Measurements from ENCODE around the gene ZCCHC8.
"Not testable (repeated sequence)": the region's sequence is repeated elsewhere in the genome, so short reads cannot be mapped to it uniquely, and the experiment has no call there.

ZCCHC8 gene

DNA sequence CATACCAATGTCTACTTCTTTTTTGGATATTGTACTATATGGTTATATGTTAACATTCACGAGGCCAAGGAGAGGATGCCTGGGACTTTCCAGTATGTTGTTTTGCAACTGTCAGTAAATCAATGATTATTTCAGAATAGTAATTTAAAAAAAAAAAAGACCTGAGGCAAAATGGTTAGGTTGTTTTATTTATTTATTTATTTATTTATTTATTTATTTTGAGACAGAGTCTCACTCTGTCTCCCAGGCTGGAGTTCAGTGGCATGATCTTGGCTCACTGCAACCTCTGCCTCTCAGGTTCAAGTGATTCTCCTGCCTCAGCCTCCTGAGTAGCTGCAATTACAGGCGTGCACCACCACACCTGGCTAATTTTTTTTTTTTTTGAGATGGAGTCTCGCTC is 52.9 kb downstream of the ZCCHC8 start:
- DNase-seq (ENCODE audit: low read depth, low spot score); H3K4me3 ChIP-seq (ENCODE audit: low read length): not testable (repeated sequence)

DNA sequence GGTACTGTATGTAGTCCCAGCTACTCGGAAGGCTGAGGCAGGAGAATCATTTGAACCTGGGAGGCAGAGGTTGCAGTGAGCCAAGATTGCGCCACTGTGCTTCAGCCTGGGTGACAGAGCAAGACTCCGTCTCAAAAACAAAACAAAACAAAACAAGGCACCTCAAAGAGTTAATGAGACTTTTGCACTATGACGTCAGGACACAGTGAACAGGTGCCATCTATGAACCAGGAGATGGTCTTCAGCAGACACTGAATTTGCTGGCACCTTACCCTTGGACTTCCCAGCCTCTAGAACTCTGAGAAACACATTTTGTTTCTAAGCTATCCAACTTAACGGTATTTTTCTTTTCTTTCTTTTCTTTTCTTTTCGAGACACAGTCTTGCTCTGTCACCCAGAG is 54.3 kb downstream of the ZCCHC8 start:
- DNase-seq (ENCODE audit: low read depth, low spot score); H3K4me3 ChIP-seq (ENCODE audit: low read length): not testable (repeated sequence)

DNA sequence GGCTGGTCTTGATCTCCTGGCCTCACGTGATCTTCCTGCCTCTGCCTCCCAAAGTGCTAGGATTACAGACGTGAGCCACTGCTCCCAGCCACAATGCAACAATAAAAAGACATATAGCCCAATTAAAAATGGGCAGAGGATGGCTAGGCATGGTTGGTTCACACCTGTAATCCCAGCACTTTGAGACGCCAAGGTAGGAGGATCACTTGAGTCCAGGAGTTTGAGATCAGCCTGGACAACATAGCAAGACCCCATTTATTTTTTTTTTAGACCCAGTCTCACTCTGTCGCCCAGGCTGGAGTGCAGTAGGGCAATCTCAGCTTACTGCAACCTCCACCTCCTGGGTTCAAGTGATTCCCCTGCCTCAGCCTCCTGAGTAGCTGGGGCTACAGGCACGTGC is 56.7 kb downstream of the ZCCHC8 start:
- not testable (repeated sequence) for H3K4me3 ChIP-seq (ENCODE audit: low read length); DNase-seq (ENCODE audit: low read depth, low spot score)

DNA sequence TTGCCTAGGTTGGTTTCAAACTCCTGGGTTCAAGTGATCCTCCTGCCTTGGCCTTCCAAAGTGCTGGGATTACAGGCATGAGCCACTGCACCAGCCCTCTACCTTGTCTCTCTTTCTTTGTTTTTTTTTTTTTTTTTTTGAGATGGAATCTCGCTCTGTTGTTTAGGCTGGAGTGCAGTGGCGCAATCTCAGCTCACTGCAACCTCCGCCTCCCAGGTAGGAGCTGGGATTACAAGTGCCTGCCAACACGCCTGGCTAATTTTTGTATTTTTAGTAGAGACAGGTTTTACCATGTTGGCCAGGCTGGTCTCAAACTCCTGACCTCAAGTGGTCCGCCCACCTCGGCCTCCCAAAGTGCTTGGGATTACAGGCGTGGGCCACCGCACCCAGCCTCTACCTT is 61.9 kb downstream of the ZCCHC8 start:
- not testable (repeated sequence) for DNase-seq (ENCODE audit: low read depth, low spot score); H3K4me3 ChIP-seq (ENCODE audit: low read length)

DNA sequence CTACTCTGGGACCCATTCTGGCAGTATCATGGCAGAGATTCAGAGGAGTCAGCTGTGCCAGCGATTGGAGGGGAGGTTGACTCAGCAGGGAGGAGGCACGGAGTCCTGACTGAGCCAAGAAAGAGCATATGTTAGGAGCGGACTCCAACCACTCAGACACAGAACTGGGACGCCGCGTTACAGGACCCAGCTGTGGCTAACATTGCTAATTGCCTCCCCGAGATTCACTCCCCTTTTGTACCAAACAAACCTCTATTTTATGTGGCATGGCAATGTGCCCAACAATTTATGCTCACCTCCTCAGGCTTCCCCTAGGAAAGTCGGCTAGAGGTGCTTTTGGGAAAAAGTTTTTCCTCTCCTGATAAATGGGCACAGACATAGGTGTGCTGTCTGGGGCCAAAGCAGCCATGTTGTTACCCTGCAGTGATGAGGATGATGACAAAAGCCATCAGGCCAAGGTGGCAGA is 63.0 kb downstream of the ZCCHC8 start:
- DNase-seq (ENCODE audit: low read depth, low spot score), result no peak
- no peak overlapping the region for H3K4me3 ChIP-seq (ENCODE audit: low read length)

DNA sequence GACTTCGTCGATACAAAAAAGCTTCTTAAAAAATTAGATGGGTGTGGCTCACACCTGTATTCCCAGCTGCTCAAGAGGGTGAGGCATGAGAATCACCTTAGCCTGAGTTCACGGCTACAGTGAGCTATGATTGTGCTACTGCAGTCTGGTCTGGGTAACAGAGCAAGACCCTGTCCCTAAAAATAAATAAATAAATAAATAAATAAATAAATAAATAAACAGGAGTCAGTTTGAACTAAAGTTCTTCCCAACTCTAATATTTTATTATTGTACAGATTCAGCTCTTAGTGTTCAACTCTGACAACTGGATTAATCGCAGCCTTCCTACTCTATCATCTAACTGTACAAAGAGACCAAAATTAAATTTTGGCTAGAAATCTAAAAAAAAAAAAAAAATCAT is 65.5 kb downstream of the ZCCHC8 start:
- DNase-seq (ENCODE audit: low read depth, low spot score), result no peak
- H3K4me3 ChIP-seq (ENCODE audit: low read length), result no peak overlapping the region

DNA sequence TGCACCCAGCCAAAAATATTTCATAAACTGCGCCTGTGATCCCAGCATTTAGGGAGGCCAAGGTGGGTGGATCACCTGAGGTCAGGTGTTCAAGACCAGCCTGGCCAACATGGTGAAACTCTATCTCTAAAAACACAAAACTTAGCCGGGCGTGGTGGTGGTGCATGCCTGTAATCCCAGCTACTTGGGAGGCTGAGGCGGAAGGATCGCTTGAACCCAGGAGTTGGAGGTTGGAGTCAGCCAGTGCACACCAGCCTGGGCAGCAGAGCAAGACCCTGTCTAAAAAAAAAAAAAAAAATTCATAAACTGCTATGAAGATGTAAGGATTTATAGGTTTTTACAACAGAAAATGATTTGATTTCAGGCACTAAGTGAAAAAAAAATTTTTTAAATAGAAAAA is 71.7 kb downstream of the ZCCHC8 start:
- not testable (repeated sequence) for H3K4me3 ChIP-seq (ENCODE audit: low read length); DNase-seq (ENCODE audit: low read depth, low spot score)

DNA sequence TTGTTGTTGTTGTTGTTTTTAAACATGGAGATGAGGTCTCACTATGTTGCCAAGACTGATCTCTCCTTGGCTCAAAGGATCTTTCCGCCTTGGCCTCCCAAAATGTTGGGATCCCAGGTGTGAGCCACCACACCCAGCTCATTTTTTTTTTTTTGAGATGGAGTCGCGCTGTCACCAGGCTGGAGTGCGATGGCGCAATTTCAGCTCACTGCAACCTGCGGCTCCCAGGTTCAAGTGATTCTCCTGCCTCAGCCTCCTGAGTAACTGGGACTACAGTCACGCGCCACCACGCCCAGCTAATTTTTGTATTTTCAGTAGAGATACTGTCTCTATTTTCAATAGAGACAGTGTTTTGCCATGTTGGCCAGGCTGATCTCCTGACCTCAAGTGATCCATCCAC is 73.3 kb downstream of the ZCCHC8 start:
- H3K4me3 ChIP-seq (ENCODE audit: low read length), result no peak overlapping the region

DNA sequence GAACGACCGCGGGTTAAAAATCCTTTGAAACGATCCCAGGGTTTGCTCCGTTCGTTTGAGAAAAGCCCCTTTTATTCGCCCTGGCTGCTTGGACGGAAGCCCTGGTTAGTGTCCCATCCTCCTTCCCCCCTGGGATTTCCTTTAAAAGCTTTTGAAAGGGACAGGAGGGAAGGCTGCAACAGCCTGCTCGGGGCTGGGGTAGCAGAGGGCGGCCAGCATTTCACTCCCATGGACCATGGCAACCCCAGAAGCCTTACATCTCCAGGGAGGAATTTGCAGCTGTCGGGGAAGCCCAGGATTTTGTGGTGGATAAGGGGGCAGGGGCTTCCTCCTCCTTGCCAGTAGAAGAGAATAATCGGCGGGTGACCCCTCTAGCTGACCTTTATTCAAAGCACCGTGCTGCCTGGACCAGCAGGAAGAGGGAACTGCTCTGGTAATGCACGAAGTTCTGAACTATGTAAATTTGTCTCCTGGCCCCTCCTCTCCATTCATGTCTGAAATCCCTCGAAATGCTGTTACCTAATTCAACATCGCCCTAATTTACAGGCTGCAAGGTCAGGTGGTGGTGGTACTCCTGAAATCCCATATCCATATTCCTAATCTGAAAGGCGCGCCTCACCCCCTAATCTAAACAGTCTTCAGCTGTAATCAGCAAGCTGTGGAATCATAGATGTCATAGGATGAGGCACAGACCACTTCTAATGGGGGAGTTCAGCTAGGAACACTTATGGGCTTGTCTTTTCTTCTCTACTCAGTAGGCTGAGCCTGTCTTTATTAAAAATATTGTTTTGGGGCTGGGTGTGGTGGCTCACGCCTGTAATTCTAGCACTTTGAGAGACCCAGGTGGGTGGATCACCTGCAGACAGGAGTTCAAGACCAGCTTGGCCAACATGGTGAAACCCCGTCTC is 77.2 kb downstream of the ZCCHC8 start:
- peak overlapping the region; percentile 53 for H3K4me3 ChIP-seq (ENCODE audit: low read length)
- no peak for DNase-seq (ENCODE audit: low read depth, low spot score)

More for the DNA sequence above, 73.3 kb downstream of the ZCCHC8 start:
- DNase-seq (ENCODE audit: low read depth, low spot score), result no peak

DNA sequence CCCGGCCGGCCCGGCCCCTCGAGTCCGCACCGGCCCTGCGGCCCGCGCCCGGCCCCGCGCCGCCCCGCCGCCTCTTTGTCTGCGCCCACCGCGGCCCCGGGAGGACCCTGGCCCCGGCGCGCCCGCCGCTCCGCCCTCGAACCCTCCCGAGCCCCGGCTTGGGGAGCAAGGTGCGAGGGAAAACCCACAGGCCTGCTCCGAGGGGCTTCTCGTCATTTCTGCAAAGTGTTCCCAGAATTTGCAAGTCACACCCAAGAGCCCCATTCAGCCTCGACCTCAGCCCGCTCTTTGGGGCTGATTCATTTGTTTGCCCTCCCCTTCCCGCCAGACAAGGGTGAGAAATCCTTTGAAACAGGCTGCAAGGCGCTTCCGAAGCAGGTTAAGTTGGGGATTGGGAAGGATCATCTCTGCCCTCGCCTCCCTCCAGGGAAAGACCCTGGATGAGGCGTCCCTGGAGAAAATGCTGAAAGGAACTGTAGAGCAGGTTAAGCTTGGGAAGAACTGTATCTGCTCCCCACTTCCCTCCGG is 77.9 kb downstream of the ZCCHC8 start:
- no peak for DNase-seq (ENCODE audit: low read depth, low spot score)
- H3K4me3 ChIP-seq (ENCODE audit: low read length), result peak overlapping the region; percentile 53

DNA sequence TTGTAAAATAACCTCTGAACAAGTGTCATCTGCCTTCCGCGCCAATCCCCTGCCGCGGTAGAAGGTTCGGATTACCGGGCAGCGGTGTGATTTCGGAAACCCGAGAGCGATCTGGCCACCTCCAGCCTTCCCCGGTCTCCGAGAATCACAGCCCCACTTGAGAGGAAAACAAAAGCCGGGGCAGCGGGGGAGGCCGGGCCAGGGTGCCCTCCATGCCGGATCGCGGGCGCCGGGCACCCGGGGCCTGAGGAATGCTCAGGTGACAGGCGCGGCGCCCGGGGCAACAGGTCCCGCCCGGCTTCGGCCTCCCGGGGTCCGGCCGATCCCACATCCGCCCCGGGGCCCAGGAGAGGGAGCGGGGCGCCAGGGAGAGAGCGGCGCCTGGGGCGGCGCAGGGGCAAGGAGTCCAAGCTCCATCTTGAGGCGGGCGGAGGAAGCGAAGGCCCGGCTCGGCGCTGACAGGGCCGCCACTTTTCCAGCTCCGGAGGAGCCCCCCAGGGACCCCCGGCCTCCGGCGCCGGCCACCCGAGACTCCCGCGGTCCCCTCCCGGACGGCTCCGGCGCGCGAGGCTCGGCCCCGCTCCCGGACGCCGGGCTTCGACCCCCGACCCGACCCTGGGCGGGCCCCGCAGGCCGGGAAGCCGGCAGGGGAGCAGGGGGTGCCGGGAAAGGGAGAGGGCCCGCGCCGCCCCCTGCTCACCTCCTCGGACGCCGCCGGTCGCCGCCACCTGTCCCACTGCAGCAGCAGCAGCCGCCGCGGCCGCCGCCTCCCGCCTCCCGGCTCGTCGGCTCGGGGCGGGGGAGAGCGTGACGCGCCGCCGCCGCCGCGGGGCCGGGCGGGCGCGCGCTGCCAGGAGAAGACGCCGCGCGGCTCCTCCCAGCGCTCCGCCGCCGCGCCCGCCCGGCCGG is 78.7 kb downstream of the ZCCHC8 start, which contains the start of gene CLIP1:
Gene CLIP1 (minus strand): TSS at position 849 of the 909 bp plus-strand sequence. CDS start 42,217 bp downstream, outside the sequence.
- DNase-seq (ENCODE audit: low read depth, low spot score), result no peak
- H3K4me3 ChIP-seq (ENCODE audit: low read length), result peak within 1 kb of the TSS; percentile 85
